NCI-H748 (cell line): Measurements from ENCODE around the gene CTBS.
"Not testable (repeated sequence)": the region's sequence is repeated elsewhere in the genome, so short reads cannot be mapped to it uniquely, and the experiment has no call there.

Experiments
- DNase-seq: peaks from one replicate; lab custom pipeline; 2025; ENCODE audit not compliant: unreplicated experiment; lab: John Stamatoyannopoulos, UW

CTBS gene

GRCh38 chr1:84573967-84574842 lies at the start of gene CTBS:
Gene CTBS, minus strand, starts transcription at chr1:84574440. Its CDS starts 25 bp downstream, at chr1:84574415.
- peak; percentile 90 for DNase-seq

- no peak for DNase-seq
Observed at GRCh38 chr1:84621553-84621952, 47.3 kb upstream of the CTBS start.

GRCh38 chr1:84620720-84621313 lies 46.6 kb upstream of the CTBS start:
- DNase-seq: peak; percentile 89

- DNase-seq: peak; percentile 75
Observed at GRCh38 chr1:84619383-84620102, 45.3 kb upstream of the CTBS start.

GRCh38 chr1:84617349-84617748 lies 43.1 kb upstream of the CTBS start:
- DNase-seq: no peak

GRCh38 chr1:84615790-84616189 lies 41.5 kb upstream of the CTBS start:
- DNase-seq: no peak

- no peak for DNase-seq
Observed at GRCh38 chr1:84613887-84614286, 39.6 kb upstream of the CTBS start.

GRCh38 chr1:84613026-84613425 lies 38.8 kb upstream of the CTBS start:
- no peak for DNase-seq

GRCh38 chr1:84611796-84612195 lies 37.6 kb upstream of the CTBS start:
- DNase-seq: no peak

- no peak for DNase-seq
Observed at GRCh38 chr1:84611091-84611490, 36.9 kb upstream of the CTBS start.

GRCh38 chr1:84606977-84607376 lies 32.7 kb upstream of the CTBS start:
- DNase-seq: no peak

GRCh38 chr1:84605157-84605556 lies 30.9 kb upstream of the CTBS start:
- DNase-seq: no peak

GRCh38 chr1:84603941-84604830 lies 29.9 kb upstream of the CTBS start:
- DNase-seq: peak; percentile 58

- no peak for DNase-seq
Observed at GRCh38 chr1:84603223-84603622, 29.0 kb upstream of the CTBS start.

GRCh38 chr1:84600796-84601195 lies 26.6 kb upstream of the CTBS start:
- no peak for DNase-seq

- DNase-seq: no peak
Observed at GRCh38 chr1:84598846-84599741, 24.9 kb upstream of the CTBS start.

- no peak for DNase-seq
Observed at GRCh38 chr1:84598418-84598817, 24.2 kb upstream of the CTBS start.

- DNase-seq: no peak
Observed at GRCh38 chr1:84597011-84597410, 22.8 kb upstream of the CTBS start.

GRCh38 chr1:84594959-84595358 lies 20.7 kb upstream of the CTBS start:
- DNase-seq: not testable (repeated sequence)

GRCh38 chr1:84587099-84587498 lies 12.9 kb upstream of the CTBS start:
- DNase-seq: no peak
